HG03439 (cell line): Measurements from ENCODE around the gene ISCA2.

Experiments used
- ATAC-seq: cut with Tn5 transposase; IDR thresholded peaks from one replicate; pipeline ENCODE4 v1.9.1; 2021; ENCODE audit warnings: mild to moderate bottlenecking, moderate library complexity; ENCODE audit not compliant: unreplicated experiment

ISCA2 gene

GRCh38 chr14:74482571-74482970, 11.0 kb upstream of the ISCA2 start:
- ATAC-seq = no peak

DNA sequence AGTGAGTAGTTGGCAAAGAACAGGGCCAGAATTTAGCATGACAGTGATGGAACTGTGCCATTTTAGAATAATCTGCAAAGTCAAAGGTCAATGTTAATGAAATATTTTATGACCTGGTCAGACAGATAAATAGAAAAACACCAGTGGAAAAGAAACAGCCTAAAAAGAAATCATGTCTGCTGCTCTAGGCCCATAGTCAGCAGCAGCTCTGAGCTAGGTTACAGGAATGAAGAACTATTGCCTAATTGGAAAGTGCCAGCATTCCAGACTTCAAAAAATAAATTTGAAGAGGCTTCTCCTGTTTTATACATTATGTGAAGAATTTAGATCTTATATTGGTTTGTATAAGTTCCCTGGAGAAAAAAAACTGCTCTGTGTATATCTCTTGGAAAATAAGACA, 10.2 kb upstream of the ISCA2 start:
- no peak for ATAC-seq

GRCh38 chr14:74486164-74486563, 7.4 kb upstream of the ISCA2 start:
- no peak for ATAC-seq

- no peak for ATAC-seq
These were observed 4.7 kb upstream of the ISCA2 start for GRCh38 chr14:74488786-74489397.

DNA sequence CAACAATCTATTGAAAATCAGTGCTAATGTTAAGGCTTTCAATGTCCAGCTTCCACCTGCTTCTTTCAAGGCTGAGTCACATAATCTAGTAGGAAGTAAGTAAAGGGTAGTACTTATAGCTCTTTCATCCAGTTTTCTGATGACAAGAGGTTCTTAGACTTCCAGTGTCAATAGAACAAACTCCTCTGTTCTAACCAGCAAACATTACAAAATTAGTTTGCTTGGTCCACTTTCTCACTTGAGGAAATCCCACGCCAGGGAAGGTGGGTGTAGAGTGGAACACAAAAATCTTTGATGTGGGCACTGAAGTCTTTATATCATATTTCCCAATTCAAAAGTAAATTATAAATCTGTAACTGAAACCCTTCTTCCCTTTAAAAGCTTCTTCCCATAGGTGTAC, 3.1 kb upstream of the ISCA2 start:
- no peak for ATAC-seq

- ATAC-seq = no peak
These were observed 1.4 kb upstream of the ISCA2 start for GRCh38 chr14:74491956-74492775.

- peak; percentile 12 for ATAC-seq
These were observed 706 bp upstream of the ISCA2 start, which contains the start of gene NPC2 for GRCh38 chr14:74492776-74493342. TSS of gene NPC2 (minus strand) at chr14:74493305. CDS start at chr14:74493274, 31 bp downstream.

DNA sequence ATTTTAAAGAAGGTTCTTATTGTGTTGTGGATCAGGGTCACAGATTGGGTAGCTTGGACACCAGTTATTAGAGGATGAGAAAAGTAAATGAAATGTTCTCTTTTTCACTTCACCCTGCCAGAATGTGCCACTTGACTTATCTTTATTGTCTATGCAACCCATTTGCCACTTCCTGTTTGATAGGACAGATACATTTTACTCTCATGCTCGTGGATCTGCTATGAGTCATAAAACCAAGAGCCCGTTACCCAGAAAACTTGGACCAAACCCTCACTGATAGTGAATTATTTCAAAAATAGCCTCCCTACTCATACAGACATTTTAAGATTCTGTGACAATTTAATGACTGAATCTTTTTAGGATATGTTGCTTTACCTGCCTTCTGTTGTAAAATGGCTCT, 1.8 kb downstream of the ISCA2 start:
- no peak for ATAC-seq

GRCh38 chr14:74500417-74501134, 7.0 kb downstream of the ISCA2 start:
- no peak for ATAC-seq

DNA sequence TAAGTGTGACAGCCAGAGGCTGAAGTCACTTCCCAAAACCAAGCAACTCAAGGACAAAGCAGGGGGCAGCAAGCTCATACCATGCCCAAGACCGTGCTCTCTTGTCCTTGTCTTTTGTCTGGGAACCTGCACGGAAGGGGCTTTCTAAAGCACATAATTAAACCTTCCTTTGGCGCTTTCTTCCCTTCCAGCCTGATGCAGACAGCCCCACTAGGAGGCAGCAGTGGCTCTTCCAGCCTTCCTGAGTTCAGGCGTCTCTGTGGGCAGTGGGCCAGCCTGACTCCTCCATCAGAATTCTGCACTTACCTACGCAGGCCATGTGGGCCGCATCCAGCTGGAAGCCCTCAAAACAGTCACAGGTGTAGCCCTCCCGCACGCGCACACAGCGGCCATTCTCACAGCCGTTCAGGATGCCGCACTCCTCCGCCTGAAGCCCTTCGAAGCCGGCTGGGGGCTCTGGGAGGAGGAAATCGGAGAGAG, 7.6 kb downstream of the ISCA2 start:
- ATAC-seq = no peak

DNA sequence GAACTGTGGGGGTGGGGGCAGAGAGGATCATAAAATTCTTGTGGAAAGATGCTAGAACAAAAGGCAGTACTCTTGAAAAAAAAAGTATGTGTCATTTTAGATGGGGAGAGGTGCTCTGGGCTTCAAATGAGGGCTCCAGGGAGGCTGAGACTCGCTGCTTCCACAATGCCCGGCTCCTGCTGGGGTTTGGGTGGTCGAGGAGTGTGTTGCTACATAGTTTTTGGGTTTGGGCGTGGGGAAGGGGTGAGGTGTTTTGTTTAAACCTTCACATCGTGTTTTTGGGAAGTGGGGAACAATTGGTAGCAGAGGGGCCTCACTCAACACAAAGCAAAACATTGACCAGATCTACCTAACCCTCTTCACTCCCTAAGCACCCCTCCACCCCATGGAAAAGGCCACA, 8.1 kb downstream of the ISCA2 start:
- no peak for ATAC-seq

GRCh38 chr14:74502236-74503019, 8.9 kb downstream of the ISCA2 start:
- no peak for ATAC-seq

GRCh38 chr14:74503291-74503937, 9.8 kb downstream of the ISCA2 start:
- no peak for ATAC-seq

- ATAC-seq = no peak
These were observed 10.4 kb downstream of the ISCA2 start for GRCh38 chr14:74503938-74504335.

- no peak for ATAC-seq
These were observed 10.8 kb downstream of the ISCA2 start for GRCh38 chr14:74504412-74504811.

DNA sequence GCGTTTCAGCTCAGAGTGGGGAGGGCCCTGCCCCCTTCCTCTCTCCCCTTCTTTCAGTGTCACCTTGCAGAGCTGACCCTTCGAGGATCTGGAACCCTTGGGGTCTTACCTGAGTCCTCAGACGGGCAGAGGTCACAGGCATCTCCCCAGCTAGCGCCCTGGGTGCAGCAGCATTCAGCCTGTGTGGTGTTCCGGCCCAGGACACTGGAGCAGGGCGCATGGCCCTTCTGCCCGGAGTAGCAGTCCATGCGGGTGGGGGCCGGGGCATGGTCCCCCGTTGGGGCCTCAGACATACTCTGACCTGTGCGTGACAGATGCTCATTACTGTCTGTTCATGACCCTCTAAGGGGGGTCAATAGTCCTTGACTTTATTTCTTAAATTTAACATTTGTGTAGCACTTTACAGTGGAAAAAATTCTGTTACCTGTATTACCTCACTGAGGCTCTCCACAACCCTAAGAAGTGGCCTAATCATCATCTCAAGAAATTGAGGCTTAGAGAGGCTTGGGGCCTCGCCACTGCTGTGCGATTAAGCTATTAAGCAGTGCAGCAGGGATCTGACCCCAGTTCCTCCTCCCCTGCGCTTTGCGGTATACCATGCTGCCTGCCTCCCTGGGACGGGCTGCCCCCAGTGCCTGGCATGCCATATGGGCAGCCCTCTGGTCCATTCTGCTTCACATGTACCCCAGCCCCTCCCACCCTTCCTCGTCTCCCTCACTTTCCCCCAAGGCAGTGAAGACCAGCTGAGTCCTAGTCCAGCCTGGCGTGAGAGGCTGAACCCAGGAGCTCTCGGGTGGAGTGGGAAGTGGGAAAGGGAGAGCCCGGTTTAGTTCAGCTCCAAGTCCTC, 11.5 kb downstream of the ISCA2 start:
- ATAC-seq = no peak

DNA sequence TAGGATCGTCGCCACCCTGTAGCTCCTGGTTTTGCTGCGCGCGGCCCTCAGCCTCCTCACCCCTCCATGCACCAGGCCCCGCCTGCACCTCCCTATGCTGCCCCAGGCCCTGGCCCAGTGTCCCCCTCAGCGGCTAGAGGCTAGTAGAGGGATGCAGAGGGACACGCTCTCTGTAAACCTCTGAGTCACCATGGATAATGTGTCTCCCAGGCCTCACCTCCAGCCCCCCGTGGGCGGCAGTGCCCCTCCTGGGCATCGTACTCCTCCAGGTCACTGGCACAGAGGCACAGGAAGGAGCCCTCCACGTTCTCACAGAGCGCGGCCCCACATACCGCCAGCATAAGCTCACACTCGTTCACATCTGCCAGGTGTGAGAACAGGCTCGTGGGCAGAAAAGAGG, 12.3 kb downstream of the ISCA2 start:
- no peak for ATAC-seq

DNA sequence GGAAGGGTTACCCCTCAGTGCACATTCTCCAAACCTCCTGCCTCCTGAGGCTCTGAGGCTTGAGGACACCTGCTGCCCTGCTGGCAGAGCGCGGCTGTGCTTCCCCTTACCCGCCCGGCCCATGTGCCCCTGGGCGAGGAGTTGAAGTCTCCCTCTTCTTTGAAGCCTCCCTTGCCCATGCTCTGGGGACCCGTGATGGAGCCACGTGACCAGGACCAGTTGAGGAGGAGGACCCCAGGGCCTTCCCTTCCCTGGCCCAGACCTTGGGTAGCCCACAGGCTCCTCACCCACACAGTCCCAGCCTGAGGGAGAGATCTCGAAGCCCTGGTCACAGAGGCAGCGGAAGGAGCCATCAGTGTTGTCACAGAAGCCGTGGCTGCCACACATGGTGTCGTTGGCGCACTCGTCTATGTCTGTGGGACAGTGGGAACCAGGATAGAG, 12.9 kb downstream of the ISCA2 start:
- ATAC-seq = no peak

GRCh38 chr14:74507085-74507484, 13.5 kb downstream of the ISCA2 start:
- no peak for ATAC-seq
